Left renal cortex interstitium (tissue), 4 donors: ENCODE results near the gene GNL1. TPM values are rescaled to one million over a fixed set of nuclear protein-coding genes. Genes with fewer than 3 reads are reported as not detected.
"Not testable (repeated sequence)": the region's sequence is repeated elsewhere in the genome, so short reads cannot be mapped to it uniquely, and the experiment has no call there.

ENCODE experiments used
- DNase-seq, 4 donors: peaks; one replicate each; pipeline ENCODE4 v3.0.0-alpha.2; 2013; ENCODE audit warnings: low read depth in 4 of 4, low spot score in 2 of 4, missing footprints in 1 of 4
- polyA plus RNA-seq, 4 donors: library from polyadenylated mRNA; unstranded; fragments of 120-200 nt; gene quantifications; one replicate each; pipeline ENCODE4 v1.2.1, GENCODE V29; 2013; ENCODE audit not compliant: insufficient read length in 4 of 4

GNL1 gene
- polyA plus RNA-seq = 100 to 1,000 TPM in 2 of 4 donors, 10 to 100 TPM in 2; 82.4 to 106 (median 101) TPM

- peak; percentile 85 to 87 (median 86) for DNase-seq
These were observed at the start of gene GNL1 for GRCh38 chr6:30556066-30556905. GNL1 (minus strand) TSS chr6:30556489; CDS start chr6:30556203, 286 bp downstream.

GRCh38 chr6:30603961-30604360 is 47.7 kb upstream of the GNL1 start:
- DNase-seq = no peak

GRCh38 chr6:30601815-30602641 is 45.7 kb upstream of the GNL1 start:
- DNase-seq = no peak

- DNase-seq = no peak
These were observed 45.1 kb upstream of the GNL1 start for GRCh38 chr6:30601436-30601814.

- DNase-seq = no peak
These were observed 44.2 kb upstream of the GNL1 start for GRCh38 chr6:30600451-30600961.

- no peak for DNase-seq
These were observed 43.5 kb upstream of the GNL1 start for GRCh38 chr6:30599625-30600324.

- DNase-seq = no peak
These were observed 42.8 kb upstream of the GNL1 start for GRCh38 chr6:30598912-30599624.

- not testable (repeated sequence) for DNase-seq
These were observed 41.2 kb upstream of the GNL1 start for GRCh38 chr6:30597315-30598144.

GRCh38 chr6:30592287-30592686 is 36.0 kb upstream of the GNL1 start:
- no peak for DNase-seq

- no peak for DNase-seq
These were observed 34.7 kb upstream of the GNL1 start for GRCh38 chr6:30591008-30591407.

GRCh38 chr6:30590509-30590908 is 34.2 kb upstream of the GNL1 start:
- no peak for DNase-seq

- DNase-seq = no peak
These were observed 33.6 kb upstream of the GNL1 start for GRCh38 chr6:30589754-30590358.

GRCh38 chr6:30583921-30584320 is 27.6 kb upstream of the GNL1 start:
- DNase-seq = no peak

GRCh38 chr6:30578051-30578450 is 21.8 kb upstream of the GNL1 start:
- DNase-seq = no peak

GRCh38 chr6:30573113-30573512 is 16.8 kb upstream of the GNL1 start:
- no peak for DNase-seq

GRCh38 chr6:30572148-30572547 is 15.9 kb upstream of the GNL1 start:
- DNase-seq = no peak

GRCh38 chr6:30571762-30572082 is 15.4 kb upstream of the GNL1 start:
- DNase-seq = no peak

- peak; percentile 96 to 97 (median 96) for DNase-seq
These were observed 14.9 kb upstream of the GNL1 start, which contains the start of gene ABCF1 for GRCh38 chr6:30571075-30571761. ABCF1 (plus strand) TSS chr6:30571442; CDS start chr6:30571488, 46 bp downstream.
